DND-41 (cell line): ENCODE data around the gene TRIM16.
"Not testable (repeated sequence)": the region's sequence is repeated elsewhere in the genome, so short reads cannot be mapped to it uniquely, and the experiment has no call there.

ENCODE experiments used
- ATAC-seq: fragments of 200-7000 bp; cut with Tn5 transposase; 3 replicates; pipeline ENCODE4 v1.9.1; 2021; ENCODE audit warnings: low read depth; ENCODE audit not compliant: insufficient read depth
- DNase-seq: peaks from one replicate; pipeline ENCODE4 v3.0.0-alpha.2; 2020
- H2AFZ ChIP-seq: 2 replicates; pipeline ENCODE4 v1.6.0; 2012; ENCODE audit warnings: low read depth, low read length
- H3K27ac ChIP-seq: 2 replicates; pipeline ENCODE4 v1.5.1; 2012; ENCODE audit warnings: low read length, inconsistent platforms
- H3K27me3 ChIP-seq: fragments of 200-600 bp; sonication (generic); 2 replicates; pipeline ENCODE4 v1.6.0; 2012; ENCODE audit warnings: low read length, mild to moderate bottlenecking, inconsistent platforms; ENCODE audit not compliant: insufficient read depth, poor library complexity
- H3K36me3 ChIP-seq: 2 replicates; pipeline ENCODE4 v1.5.1; 2012; ENCODE audit warnings: low read length, inconsistent platforms; ENCODE audit not compliant: insufficient read depth
- H3K4me1 ChIP-seq: 2 replicates; pipeline ENCODE4 v1.5.1; 2012; ENCODE audit warnings: mild to moderate bottlenecking, low read length; ENCODE audit not compliant: insufficient read depth
- H3K4me2 ChIP-seq: 2 replicates; pipeline ENCODE4 v1.6.0; 2012; ENCODE audit warnings: mild to moderate bottlenecking, moderate library complexity, low read length, inconsistent platforms; ENCODE audit not compliant: insufficient read depth
- H3K4me3 ChIP-seq, 2 experiments: fragments of 200-600 bp in 1 of 2; shearing (Covaris generic) in 1 of 2; 2 replicates each; pipeline ENCODE4 v1.5.1; 2012 to 2016; ENCODE audit warnings: inconsistent platforms in 2 of 2, low read length in 2 of 2, mild to moderate bottlenecking in 2 of 2, low read depth in 1 of 2, moderate library complexity in 1 of 2
- H3K79me2 ChIP-seq: 2 replicates; pipeline ENCODE4 v1.6.0; 2012; ENCODE audit warnings: low read length, inconsistent platforms; ENCODE audit not compliant: insufficient read depth
- H3K9ac ChIP-seq: 2 replicates; pipeline ENCODE4 v1.6.0; 2012; ENCODE audit warnings: low read depth, mild to moderate bottlenecking, inconsistent platforms, low read length, moderate library complexity
- H3K9me3 ChIP-seq: 2 replicates; pipeline ENCODE4 v1.5.1; 2012; ENCODE audit warnings: low read length, moderate library complexity, mild to moderate bottlenecking, inconsistent platforms; ENCODE audit not compliant: insufficient read depth, severe bottlenecking
- H4K20me1 ChIP-seq: 2 replicates; pipeline ENCODE4 v1.6.0; 2012; ENCODE audit warnings: low read length; ENCODE audit not compliant: insufficient read depth

TRIM16 gene

DNA sequence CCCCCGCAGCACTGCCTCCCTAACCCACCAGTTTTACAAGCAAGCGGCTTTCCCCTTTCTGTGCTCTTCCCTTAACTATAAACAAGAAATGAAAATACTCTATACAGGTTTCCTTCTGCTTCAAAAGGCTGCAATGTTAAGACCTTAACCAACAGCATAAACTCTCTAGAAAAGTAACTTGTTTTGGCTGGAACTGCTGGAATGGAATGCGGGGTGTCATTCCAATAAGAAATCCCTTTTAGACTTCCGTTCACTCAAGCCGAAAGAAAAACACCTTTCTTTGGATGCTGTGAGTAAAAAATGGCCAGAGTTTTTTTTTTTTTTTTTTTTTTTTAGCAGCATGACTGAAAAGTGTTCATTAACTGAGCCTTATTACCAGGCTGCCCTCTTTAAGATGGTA, 92.1 kb downstream of the TRIM16 start:
- ATAC-seq, DNase-seq, H3K27ac ChIP-seq, H3K36me3 ChIP-seq, H3K9me3 ChIP-seq, H3K4me3 ChIP-seq, H3K4me2 ChIP-seq, H3K9ac ChIP-seq, H2AFZ ChIP-seq, H3K79me2 ChIP-seq, H4K20me1 ChIP-seq, H3K27me3 ChIP-seq: not testable (repeated sequence)
- H3K4me1 ChIP-seq: peaks cover 24% of the 10 kb centered on the region

DNA sequence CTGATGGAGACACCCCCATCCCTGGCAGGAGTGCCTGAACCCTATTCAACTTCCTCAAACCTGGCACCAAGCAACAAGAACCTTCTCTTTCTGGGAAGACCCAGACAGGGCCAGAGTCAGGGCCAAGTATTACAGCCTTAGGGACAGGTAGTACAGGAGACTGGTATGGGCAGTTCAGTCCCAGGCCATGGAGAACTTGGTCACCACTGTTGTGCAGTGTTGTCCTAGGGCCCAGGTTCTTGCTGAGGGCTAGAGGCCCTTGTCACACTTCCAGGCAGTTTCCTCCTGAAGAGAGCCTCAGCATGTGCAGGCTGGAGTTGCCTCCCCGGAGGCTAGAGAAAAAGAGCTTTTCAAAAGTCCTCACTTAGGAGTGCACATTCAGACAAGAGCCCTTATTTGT, 93.3 kb downstream of the TRIM16 start:
- not testable (repeated sequence) for DNase-seq, H2AFZ ChIP-seq, H3K4me2 ChIP-seq, H3K4me3 ChIP-seq, H3K27ac ChIP-seq, H3K9ac ChIP-seq, H3K79me2 ChIP-seq, H3K9me3 ChIP-seq, H3K36me3 ChIP-seq, H4K20me1 ChIP-seq, H3K27me3 ChIP-seq
- ATAC-seq: 0 out of 3 replicates have a peak, but pooled peaks have one; percentile 2
- peaks cover 24% of the 10 kb centered on the region for H3K4me1 ChIP-seq

DNA sequence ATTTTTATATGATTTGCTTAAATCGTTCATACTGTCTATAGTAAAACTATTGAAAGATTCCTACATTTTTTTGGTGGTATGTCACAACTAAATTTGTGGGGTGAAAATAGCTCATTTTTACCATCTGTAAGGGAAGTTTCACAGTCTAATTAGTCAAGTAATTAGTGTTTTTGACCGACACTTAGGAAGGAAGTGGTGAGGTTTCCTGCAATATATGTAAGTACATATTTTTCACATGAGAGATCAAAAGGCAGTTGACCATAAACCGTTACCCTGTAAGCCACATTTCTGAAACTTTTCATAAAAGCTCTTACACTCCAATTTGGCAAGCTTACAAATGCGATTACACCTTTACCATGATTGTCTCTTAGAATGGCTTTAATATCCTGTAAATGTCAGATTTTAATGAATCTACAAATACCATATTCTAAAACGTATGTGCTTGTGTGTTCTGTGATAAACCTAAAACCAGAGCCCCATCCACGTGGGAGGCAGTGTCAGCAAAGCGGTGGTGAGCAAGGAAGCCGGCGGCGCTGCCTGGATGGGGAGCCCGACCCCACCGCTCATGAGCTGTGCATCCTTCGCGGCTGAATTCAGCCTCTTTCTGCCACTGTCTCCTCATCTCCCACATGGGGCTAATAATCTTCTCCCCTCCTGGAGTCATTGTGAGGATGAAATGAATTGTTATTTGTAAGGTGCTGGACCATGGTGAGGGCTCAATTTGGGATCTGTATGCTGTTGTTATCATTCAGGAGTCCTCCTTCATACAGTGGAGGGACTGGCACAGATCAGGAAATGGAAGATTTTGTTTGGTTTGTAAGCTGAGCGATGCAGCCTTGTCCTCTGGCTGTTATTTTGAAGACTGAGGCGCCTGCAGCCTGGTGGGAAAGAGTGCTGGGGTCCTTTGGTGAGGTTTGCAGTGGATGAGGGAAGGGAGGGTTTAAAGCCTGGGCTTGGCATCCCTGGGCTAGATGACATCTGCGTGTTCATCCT, 94.3 kb downstream of the TRIM16 start:
- not testable (repeated sequence) for H3K9ac ChIP-seq, H3K4me3 ChIP-seq, H2AFZ ChIP-seq, H3K9me3 ChIP-seq, H3K36me3 ChIP-seq, H4K20me1 ChIP-seq, H3K27ac ChIP-seq, H3K79me2 ChIP-seq, H3K27me3 ChIP-seq
- DNase-seq (peak; percentile 56), ATAC-seq (peak; percentile 83)
- Histone ChIP-seq H3K4me2 (peak overlapping the region; percentile 46), H3K4me1 (peaks cover 24% of the 10 kb centered on the region)

GRCh38 chr17:15588017-15588416, 96.1 kb downstream of the TRIM16 start:
- H2AFZ ChIP-seq, H3K27ac ChIP-seq, DNase-seq, H3K27me3 ChIP-seq, H3K36me3 ChIP-seq, H3K79me2 ChIP-seq, ATAC-seq, H3K9ac ChIP-seq, H3K4me2 ChIP-seq, H3K4me3 ChIP-seq, H3K9me3 ChIP-seq, H4K20me1 ChIP-seq: not testable (repeated sequence)
- H3K4me1 ChIP-seq: peaks cover 24% of the 10 kb centered on the region

DNA sequence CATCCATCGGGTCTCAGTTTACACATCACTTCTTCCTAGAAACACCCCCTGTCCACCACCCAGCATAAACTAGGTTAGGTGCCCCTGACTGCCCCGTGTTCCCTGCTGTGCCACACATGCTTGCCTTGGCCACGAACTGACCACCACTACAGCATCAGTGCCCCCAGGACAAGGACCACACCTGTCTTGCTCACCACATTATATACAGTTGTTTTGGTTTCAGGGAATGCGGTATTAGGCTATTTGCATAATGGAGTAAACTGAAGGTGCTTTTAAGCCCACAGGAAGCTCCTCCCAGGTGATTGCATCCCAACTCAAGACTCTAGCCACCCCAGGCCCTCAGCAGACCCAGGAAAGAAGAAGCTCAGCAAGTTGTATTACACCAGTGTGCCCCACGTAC, 100.8 kb downstream of the TRIM16 start:
- H3K4me2 ChIP-seq, H3K9me3 ChIP-seq, H3K4me3 ChIP-seq, H3K27ac ChIP-seq, ATAC-seq, DNase-seq, H3K27me3 ChIP-seq, H4K20me1 ChIP-seq, H2AFZ ChIP-seq, H3K36me3 ChIP-seq, H3K79me2 ChIP-seq, H3K9ac ChIP-seq, H3K4me1 ChIP-seq: not testable (repeated sequence)

DNA sequence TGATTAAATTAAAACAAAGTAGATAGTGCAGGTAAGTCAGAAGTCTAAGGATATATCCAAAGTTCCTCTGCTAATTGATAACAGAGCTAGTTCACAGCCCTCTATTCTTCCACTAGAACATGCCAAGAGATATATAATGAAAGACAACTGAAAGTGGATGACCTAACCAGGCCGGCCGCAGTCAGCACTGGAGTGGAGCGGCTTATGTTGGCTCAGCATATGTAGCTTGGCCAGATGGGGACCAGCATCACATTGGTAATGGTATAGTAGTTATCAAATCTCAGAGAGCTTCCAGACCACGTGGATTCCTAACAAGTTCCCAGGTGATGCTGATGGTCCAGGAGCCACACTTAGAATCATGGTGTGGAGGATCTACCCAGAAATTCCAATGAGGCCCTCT, 102.6 kb downstream of the TRIM16 start:
- not testable (repeated sequence) for H4K20me1 ChIP-seq

More for the DNA sequence above, 102.6 kb downstream of the TRIM16 start:
- H3K79me2 ChIP-seq, H3K36me3 ChIP-seq, H3K4me3 ChIP-seq, H3K9ac ChIP-seq, DNase-seq, H3K9me3 ChIP-seq, ATAC-seq, H3K4me1 ChIP-seq, H3K27me3 ChIP-seq, H3K4me2 ChIP-seq, H3K27ac ChIP-seq, H2AFZ ChIP-seq: not testable (repeated sequence)
